ENCODE results near the gene BORCS8.
A peak's percentile ranks its signal among the peaks of the same experiment; 100 is the strongest.
"Not testable (repeated sequence)": the region's sequence is repeated elsewhere in the genome, so short reads cannot be mapped to it uniquely, and the experiment has no call there.

The BORCS8 gene

DNA sequence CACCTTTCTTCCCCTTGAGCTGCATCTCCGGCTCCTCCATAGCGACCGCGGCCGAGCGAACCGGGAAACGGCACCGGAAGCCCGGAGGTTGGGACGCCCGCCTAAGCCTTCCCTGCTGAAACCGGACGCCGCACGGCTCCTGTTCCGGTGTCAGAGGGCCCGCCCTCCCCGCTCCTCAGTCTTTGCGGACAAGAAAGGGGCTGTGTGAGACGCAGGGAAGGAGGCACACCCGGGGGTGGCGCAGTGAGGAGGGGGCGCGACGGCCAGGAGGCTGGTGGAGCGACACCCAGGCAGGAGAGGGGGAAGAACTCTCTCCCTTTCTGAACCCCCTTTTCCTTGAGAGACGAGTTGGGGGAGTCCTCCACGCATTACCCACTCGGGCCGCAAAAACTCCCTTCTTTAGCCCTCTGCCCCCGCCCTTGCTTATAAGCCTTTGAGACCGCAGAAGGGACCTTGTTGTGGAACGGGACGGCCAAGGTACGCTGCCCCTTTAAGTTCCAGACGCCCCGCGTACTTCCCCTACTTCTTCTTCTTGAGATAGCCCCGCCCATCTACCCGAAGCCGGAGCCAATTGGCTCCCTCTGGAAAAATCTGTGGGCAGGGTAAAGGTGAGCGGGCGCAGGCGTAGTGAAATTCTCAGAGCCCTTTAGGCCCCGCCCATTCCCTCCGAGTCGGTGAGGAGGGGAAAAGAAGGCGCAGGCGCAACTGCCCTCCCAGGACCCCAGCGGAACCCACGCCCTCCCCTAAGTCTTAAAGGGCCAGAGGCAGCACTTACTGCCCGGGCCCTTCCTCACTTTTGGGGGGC lies at the start of gene BORCS8, which contains the start of gene RFXANK:
TSS of gene BORCS8 (minus strand) at position 75 of the 805 bp plus-strand sequence. CDS start at position 40, 35 bp downstream.
TSS of gene RFXANK (plus strand) at position 181 of the 805 bp plus-strand sequence. CDS start 1,689 bp downstream, outside the sequence.
- DNase-seq (ENCODE audit: low spot score) = peak; percentile 99

DNA sequence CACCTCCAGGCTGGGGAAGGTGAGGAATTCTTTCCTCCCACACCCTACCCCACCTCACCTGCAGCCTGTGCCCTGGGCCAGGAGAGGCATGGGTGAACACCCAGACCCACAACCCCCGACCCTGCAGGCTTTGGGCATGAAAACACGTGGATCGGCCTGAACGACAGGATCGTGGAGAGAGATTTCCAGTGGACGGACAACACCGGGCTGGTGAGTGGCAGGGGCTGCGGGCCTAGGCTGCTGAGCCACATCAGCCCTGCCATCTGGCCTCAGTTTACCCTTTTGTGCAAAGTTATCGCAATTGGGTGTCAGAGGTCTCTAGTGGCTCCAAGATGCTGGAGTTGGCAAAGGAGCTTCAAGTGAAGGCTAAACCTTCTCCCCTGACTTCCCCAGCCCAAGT lies 48.5 kb upstream of the BORCS8 start:
- DNase-seq (ENCODE audit: low spot score) = no peak

DNA sequence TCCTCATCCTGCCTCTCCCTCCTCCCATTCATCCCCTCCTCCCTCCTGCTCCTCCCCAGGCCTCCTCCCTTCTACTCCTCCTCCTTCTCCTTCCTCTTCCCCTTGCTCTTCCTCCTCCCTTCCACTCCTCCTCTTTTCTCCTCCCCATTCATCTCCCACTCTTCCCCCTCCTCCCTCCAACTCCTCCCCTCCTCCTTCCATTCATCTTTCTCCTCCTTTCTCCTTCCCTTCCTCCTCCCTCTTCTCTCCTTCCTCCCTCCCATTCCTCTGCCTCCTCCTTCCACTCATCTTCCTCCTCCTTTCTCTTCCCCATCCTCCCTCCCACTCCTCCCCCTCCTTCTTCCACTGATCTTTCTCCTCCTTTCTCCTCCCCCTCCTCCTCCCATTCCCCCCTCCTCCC lies 47.7 kb upstream of the BORCS8 start:
- no peak for DNase-seq (ENCODE audit: low spot score)

DNA sequence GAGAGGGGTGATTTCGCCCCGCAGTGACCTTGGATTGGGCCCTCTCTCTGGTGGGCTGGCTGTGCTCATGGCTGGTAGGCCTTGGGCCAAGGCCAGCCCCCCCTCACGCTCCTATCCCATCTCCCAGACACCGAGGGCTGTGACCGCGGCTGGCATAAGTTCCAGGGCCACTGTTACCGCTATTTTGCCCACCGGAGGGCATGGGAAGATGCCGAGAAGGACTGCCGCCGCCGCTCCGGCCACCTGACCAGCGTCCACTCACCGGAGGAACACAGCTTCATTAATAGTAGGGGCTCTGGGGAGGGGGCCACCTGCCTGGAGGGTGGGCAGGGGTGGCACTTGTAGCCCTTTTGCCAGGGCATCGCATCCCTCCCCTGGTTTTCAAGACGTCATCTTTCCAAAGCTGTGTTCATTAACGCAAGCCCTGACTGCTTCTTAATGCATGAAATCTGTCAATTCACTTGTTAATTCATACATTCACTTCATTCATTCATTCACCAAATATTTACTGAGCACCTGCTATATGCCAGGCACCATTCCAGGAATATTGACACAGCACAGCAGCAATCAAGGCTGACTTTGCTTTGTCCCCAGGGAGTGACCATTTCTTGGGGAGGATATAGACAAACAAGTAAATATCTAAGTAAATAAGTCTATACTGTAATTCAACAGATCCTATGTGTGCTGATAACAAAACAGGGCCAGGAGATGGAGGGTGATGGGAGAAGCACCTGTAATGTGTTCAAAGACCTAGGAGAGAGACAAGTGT lies 46.4 kb upstream of the BORCS8 start:
- DNase-seq (ENCODE audit: low spot score) = no peak

DNA sequence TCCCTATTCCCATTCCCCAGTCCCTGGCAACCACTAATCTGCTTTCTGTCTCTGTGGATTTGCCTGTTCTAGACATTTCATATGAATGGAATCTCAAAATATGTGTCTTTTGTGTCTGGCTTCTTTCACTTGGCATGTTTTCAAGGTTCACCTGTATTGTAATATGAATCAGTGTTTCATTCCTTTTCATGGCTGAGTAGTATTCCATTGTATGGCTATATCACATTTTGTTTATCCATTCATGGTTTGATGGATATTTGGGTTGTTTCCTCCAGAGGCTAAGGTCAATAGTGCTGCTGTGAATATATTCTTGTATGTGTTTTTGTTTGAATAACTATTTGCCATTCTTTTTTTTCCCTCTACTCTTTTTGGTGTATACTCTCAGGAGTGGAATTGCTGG lies 44.2 kb upstream of the BORCS8 start:
- no peak for DNase-seq (ENCODE audit: low spot score)

DNA sequence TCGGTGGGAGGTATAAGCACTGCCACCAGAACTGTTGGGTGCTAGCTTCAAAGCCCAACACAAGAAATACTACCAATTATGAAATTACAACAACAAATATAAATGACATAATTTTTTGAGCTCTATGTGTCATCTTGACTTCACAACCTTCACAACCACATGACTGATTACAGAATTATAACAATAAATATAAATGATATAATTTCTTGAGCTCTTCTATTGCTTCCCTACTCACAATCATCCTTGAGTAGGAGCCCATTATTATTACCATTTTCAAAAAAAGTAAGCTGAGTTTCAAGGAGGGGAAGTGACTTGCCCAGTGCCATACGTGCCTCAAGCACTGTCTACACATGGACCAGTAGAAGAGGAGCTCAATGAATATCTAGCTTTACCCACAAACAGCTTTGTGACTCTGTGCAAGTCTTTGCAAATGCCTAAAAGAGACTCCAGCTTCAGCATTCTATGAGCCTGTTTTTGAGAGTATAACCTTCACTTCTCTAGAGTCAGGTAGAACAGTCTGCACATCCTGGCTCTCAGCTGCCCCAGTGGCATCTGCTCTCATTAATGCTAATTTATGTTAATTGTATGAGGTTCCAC lies 42.4 kb upstream of the BORCS8 start:
- DNase-seq (ENCODE audit: low spot score) = no peak

DNA sequence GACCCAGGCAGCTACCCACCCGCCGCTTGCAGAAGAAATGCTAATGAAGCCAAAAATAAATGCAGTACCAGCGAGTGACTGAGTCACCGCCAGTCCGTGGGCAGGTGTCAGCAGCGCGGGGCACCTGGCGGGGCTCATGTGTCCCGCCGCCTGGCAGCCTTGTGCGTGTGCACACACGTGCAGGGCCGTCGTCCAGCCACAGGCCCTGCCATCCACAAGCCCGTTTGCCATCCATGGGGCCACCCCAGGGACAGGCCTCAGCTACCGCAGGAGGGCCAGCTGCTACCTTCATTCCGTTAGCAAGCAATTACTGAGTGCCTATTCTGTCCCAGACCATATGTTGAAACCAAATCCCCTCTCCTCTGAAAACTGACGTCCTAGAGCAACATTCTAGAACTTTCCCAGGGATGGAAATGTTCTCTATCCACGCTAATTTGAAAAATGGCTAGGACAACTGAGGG lies 40.3 kb upstream of the BORCS8 start:
- DNase-seq (ENCODE audit: low spot score) = peak; percentile 32

DNA sequence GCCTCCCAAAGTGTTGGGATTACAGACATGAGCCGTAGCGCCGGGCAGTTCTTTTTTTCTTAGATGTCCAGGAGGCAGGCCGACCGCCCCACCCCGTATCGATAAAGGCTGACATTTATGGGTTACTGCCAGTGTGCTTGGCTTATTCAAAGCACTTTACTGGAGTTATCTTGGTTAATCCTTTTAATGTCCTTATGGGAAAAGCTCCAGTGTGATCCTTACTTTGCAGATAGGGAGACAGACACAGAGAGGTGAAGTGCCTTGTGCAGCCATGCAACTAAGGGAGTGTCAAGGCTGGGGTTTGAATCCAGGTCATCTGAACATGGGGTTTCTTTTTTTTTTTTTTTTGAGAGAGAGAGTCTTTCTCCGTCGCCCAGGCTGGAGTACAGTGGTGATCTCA lies 39.0 kb upstream of the BORCS8 start:
- DNase-seq (ENCODE audit: low spot score) = no peak

DNA sequence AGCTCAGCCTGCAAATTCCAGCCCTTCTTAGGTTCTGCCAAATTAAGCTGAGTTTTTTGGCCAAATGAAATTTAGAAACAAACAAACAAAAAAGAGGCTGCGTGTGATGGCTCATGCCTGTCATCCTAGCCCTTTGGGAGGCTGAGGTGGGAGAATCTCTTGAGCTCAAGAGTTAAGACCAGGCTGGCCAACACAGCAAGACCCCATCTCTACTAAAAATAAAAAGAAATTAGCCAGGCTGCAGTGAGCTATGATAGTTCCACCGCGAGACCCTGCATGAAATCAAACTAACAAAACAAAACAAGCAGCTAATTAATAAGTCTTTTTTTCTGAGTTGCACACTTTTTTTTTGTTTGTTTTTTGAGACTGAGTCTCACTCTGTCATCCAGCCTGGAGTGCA lies 37.7 kb upstream of the BORCS8 start:
- no peak for DNase-seq (ENCODE audit: low spot score)

DNA sequence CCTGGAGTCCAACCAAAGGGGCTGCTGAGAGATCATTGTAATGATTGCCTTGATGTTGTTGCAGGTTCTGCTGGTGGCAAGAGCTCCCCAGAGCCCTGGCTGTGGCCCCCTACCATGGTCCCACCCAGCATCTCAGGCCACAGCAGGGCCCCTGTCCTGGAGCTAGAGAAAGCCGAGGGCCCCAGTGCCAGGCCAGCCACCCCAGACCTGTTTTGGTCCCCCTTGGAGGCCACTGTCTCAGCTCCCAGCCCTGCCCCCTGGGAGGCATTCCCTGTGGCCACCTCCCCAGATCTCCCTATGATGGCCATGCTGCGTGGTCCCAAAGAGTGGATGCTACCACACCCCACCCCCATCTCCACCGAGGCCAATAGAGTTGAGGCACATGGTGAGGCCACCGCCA lies 35.3 kb upstream of the BORCS8 start:
- no peak for DNase-seq (ENCODE audit: low spot score)

DNA sequence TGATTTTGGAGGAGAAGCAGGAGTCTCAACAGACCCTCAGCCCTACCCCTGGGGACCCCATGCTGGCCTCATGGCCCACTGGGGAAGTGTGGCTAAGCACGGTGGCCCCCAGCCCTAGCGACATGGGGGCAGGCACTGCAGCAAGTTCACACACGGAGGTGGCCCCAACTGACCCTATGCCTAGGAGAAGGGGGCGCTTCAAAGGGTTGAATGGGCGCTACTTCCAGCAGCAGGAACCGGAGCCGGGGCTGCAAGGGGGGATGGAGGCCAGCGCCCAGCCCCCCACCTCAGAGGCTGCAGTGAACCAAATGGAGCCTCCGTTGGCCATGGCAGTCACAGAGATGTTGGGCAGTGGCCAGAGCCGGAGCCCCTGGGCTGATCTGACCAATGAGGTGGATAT lies 34.7 kb upstream of the BORCS8 start:
- no peak for DNase-seq (ENCODE audit: low spot score)

DNA sequence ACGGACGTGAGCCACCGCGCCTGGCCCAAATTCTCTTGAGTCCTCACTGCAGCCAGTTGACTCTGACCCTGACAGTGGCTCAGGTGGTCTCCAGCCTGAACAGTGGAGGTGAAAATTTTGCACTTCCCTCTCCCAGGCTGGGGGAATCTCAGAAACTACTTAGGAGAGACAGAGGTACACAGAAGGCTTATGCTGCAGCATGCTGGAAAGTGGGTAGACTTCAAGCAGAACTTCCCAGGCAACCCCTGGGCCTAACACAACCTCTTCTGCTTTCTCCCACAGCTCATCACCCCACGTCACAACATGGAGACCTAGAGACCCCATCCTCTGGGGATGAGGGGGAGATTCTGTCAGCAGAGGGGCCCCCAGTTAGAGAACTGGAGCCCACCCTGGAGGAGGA lies 34.3 kb upstream of the BORCS8 start:
- no peak for DNase-seq (ENCODE audit: low spot score)

DNA sequence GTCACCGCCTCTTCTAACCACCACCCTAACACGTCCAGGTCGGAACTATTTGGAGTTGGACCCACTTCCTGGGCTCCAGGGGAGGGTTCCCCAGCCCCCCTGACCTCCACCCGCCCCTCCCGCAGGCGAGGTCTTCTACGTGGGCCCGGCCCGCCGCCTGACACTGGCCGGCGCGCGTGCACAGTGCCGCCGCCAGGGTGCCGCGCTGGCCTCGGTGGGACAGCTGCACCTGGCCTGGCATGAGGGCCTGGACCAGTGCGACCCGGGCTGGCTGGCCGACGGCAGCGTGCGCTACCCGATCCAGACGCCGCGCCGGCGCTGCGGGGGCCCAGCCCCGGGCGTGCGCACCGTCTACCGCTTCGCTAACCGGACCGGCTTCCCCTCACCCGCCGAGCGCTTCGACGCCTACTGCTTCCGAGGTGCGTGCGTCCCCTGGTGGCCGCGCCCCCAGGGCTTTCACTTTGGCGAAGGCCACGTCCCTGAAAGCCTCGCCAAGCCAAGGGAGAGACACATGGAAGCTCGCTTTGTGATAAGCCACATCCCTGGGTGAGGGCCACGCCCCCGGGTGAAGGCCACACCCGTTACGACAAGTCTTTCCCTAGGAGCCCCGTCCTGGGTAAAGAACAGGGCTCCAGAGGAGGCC lies 33.0 kb upstream of the BORCS8 start:
- no peak for DNase-seq (ENCODE audit: low spot score)

DNA sequence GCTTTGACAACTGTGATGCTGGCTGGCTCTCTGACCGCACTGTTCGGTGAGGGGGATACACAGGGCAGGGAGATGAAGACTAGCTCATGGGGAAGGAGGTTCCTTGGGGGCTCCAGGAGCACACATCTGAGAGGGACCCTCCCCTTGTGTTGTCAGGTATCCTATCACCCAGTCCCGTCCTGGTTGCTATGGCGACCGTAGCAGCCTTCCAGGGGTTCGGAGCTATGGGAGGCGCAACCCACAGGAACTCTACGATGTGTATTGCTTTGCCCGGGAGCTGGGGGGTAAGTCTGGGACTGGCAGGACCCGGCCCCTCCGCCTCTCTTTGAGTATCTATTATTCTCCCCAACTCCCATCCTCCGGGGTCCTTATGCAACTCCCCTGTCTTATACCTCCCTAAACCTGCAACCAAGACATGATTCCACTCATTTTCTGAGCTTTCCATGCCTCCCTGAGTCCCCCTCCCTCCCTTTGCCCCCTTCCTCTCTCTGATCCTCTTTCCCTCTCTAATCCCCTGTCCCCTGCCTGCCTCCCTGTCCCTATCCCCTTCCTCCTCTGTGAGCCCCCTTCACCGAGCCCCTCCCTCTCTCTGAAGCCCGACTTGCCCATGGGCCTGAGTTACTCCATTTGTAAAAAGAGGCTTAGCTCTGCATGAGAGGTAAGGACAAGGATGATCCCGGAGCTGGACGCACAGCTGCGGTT lies 32.3 kb upstream of the BORCS8 start:
- DNase-seq (ENCODE audit: low spot score) = no peak

DNA sequence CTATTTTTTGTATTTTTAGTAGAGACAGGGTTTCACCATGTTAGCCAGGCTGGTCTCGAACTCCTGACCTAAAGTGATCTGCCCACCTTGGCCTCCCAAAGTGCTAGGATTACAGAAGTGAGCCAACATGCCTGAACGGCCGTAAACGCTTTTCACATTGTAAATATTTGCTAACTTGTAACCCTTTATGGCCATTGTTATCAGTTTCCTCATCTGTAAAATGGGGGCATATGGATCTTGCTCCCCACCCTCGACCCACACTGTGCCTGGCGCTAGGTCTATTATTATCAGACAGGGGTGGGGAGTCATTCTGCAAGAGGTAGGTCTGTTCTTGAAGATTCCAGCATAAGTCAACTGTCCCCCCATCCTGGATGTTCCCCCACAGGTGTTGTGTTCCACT lies 31.7 kb upstream of the BORCS8 start:
- no peak for DNase-seq (ENCODE audit: low spot score)

DNA sequence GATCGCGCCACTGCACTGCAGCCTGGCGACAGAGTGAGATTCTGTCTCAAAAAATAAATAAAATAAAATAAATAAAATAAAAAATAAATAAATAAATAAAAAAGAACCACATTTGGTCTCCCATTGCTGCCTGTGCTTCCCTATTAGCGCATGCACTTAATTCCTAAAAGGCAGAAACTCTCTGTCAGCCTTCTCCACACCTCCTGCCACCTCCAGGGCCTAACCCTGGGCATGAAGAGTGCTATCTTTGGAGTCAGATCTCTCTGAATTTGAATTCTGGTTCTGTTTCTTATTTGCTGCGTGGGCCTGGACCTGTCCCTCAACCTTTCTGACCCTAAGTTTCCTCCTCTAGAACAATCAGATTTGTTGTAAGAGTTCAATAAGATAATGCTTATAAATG lies 31.1 kb upstream of the BORCS8 start:
- DNase-seq (ENCODE audit: low spot score) = no peak

DNA sequence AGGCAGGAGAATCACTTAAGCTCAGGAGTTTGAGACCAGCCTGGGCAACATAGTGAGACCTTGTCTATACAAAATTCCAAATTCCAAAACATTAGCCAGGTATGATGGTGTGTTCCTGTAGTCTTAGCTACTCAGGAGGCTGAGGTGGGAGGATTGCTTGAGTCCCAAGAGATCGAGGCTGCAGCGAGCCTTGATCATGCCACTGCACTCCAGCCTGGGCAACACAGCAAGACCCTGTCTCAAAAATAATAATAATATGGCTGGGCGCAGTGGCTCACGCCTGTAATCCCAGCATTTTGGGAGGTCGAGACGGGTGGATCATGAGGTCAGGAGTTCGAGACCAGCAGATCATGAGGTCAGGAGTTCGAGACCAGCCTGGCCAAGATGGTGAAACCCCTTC lies 29.0 kb upstream of the BORCS8 start:
- not testable (repeated sequence) for DNase-seq (ENCODE audit: low spot score)

DNA sequence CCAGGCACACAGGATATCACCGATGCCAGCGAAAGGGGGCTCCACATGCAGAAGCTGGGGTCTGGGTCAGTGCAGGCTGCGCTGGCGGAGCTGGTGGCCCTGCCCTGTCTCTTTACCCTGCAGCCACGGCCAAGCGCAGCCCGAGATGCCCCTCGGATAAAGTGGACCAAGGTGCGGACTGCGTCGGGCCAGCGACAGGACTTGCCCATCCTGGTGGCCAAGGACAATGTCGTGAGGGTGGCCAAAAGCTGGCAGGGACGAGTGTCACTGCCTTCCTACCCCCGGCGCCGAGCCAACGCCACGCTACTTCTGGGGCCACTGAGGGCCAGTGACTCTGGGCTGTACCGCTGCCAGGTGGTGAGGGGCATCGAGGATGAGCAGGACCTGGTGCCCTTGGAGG lies 27.0 kb upstream of the BORCS8 start:
- DNase-seq (ENCODE audit: low spot score) = no peak

DNA sequence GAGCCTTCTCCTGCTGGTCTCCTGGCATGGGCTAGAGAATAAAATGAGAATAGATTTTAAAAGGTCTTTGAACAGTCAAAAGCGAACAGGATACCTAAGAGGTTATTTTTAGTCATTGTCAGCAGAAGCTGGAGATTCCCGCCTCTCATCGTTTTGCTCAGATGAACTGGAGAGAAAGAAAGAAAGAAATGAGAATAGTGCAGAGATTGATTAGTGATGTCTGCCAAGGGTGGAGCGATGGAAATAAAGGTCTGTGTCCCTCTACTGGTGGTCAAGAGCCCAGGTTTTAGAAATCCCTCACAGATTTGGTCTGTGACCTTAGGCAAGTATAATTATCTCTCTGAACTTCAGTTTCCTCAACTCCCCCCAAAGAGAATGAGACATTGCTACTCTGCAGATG lies 25.1 kb upstream of the BORCS8 start:
- DNase-seq (ENCODE audit: low spot score) = no peak

DNA sequence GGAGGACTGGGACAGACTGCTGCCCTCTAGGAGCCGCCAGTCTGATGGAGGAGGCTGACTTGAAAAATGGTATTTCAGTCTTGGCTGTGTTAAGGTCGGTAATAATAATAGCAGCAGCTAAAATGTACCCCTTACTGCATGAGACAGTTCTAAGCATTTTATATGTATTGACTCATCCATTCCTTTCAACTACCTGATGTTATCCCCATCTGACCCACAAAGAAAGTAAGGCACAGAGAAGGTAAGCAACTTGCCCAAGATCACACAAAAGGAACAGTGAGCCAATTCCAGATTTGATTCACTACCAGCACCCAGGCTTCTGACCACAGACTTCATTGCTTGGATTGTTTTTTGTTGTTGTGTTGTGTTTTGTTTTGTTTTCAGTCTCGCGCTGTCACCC lies 23.8 kb upstream of the BORCS8 start:
- no peak for DNase-seq (ENCODE audit: low spot score)

DNA sequence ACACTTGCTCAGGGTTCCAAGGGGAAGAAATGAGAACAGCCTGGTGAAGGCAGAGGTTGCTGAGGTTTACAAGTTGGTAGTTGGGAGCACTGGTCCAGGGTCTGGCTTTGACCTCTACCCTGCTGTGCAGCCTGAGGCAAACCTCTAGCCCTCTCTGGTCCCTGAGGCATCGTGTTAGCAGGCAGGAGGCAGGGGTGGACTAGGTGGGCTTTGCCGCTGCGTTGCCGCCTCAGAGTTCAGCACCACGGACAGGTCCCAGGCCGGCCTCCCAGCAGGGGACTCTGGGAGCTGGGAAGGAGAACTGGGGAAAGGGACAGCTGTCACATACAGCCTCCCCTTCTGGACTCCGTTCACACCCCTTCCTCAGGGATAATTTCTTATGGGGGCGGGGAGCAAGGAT lies 22.9 kb upstream of the BORCS8 start:
- DNase-seq (ENCODE audit: low spot score) = no peak

DNA sequence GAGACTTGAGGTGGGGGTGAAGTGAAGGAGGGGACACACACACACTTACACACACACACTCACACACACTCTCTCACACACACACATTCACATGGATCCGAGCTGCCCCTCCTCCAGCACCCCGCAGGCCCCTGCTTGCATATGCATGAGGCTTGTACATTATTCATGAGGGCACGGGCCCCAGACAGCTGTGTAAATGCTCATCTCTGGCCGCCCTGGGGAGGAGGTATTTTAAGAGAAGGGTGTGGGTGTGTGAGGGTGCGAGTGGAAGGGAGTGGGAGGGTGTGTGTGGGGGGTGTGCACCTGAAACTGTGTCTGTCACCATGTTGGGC lies 22.2 kb upstream of the BORCS8 start:
- no peak for DNase-seq (ENCODE audit: low spot score)

All from Ammon's horn (tissue), 1 donor.